ENCODE data around the gene BTD.
"Not testable (repeated sequence)": the region's sequence is repeated elsewhere in the genome, so short reads cannot be mapped to it uniquely, and the experiment has no call there.

Gene BTD

GRCh38 chr3:15581471-15582394 lies 19.8 kb upstream of the BTD start:
- H3K4me1 Mint-ChIP-seq (ENCODE audit: low read depth in 2 of 2) = peaks cover 0 to 7% of the 10 kb centered on the region in 2 donors
- H3K27me3 Mint-ChIP-seq = no peaks in the 10 kb centered on the region
- no peak overlapping the region for H3K27ac Mint-ChIP-seq
- DNase-seq = no peak
- no peaks in the 10 kb centered on the region for H3K9me3 Mint-ChIP-seq
- no peak for ATAC-seq (replicated peaks)
- peaks cover 78% of the 10 kb centered on the region for H3K36me3 Mint-ChIP-seq (ENCODE audit: insufficient read depth)
- no peak overlapping the region for H3K4me3 Mint-ChIP-seq

- no peak overlapping the region for H3K4me3 Mint-ChIP-seq
- ATAC-seq (replicated peaks) = no peak
- H3K9me3 Mint-ChIP-seq = no peaks in the 10 kb centered on the region
- H3K27ac Mint-ChIP-seq = no peak overlapping the region
- H3K4me1 Mint-ChIP-seq (ENCODE audit: low read depth in 2 of 2) = peaks cover 0 to 5% of the 10 kb centered on the region in 2 donors
- no peak for DNase-seq
- no peaks in the 10 kb centered on the region for H3K27me3 Mint-ChIP-seq
- peaks cover 78% of the 10 kb centered on the region for H3K36me3 Mint-ChIP-seq (ENCODE audit: insufficient read depth)
These were observed 16.3 kb upstream of the BTD start for GRCh38 chr3:15585111-15585845.

GRCh38 chr3:15591242-15591641 lies 10.3 kb upstream of the BTD start:
- no peak for DNase-seq
- ATAC-seq (replicated peaks) = no peak
- Mint-ChIP-seq H3K4me3 (no peak overlapping the region), H3K9me3 (no peaks in the 10 kb centered on the region), H3K4me1 (ENCODE audit: low read depth in 2 of 2) (peaks cover 0 to 3% of the 10 kb centered on the region in 2 donors), H3K27me3 (no peaks in the 10 kb centered on the region), H3K36me3 (ENCODE audit: insufficient read depth) (peaks cover 69% of the 10 kb centered on the region), H3K27ac (no peak overlapping the region)

- Mint-ChIP-seq H3K9me3 (no peaks in the 10 kb centered on the region), H3K27me3 (no peaks in the 10 kb centered on the region), H3K27ac (no peak overlapping the region), H3K4me1 (ENCODE audit: low read depth in 2 of 2) (no peaks in the 10 kb centered on the region), H3K36me3 (ENCODE audit: insufficient read depth) (peaks cover 70% of the 10 kb centered on the region), H3K4me3 (no peak overlapping the region)
- DNase-seq (no peak), ATAC-seq (replicated peaks) (no peak)
These were observed 9.6 kb upstream of the BTD start for GRCh38 chr3:15591928-15592327.

- H3K27ac Mint-ChIP-seq = no peak overlapping the region
- no peak for ATAC-seq (replicated peaks)
- H3K36me3 Mint-ChIP-seq (ENCODE audit: insufficient read depth) = peaks cover 74% of the 10 kb centered on the region
- DNase-seq = no peak
- H3K9me3 Mint-ChIP-seq = no peaks in the 10 kb centered on the region
- no peaks in the 10 kb centered on the region for H3K4me1 Mint-ChIP-seq (ENCODE audit: low read depth in 2 of 2)
- H3K4me3 Mint-ChIP-seq = no peak overlapping the region
- no peaks in the 10 kb centered on the region for H3K27me3 Mint-ChIP-seq
These were observed 8.6 kb upstream of the BTD start for GRCh38 chr3:15592968-15593367.

GRCh38 chr3:15595955-15596354 lies 5.6 kb upstream of the BTD start:
- H3K4me1 Mint-ChIP-seq (ENCODE audit: low read depth in 2 of 2) = peaks cover 22 to 28% of the 10 kb centered on the region in 2 donors
- no peaks in the 10 kb centered on the region for H3K27me3 Mint-ChIP-seq
- ATAC-seq (replicated peaks) (no peak), DNase-seq (no peak)
- no peak overlapping the region for H3K27ac Mint-ChIP-seq
- H3K9me3 Mint-ChIP-seq = no peaks in the 10 kb centered on the region
- H3K4me3 Mint-ChIP-seq = no peak overlapping the region
- peaks cover 59% of the 10 kb centered on the region for H3K36me3 Mint-ChIP-seq (ENCODE audit: insufficient read depth)

- Mint-ChIP-seq H3K27me3 (no peaks in the 10 kb centered on the region), H3K4me1 (ENCODE audit: low read depth in 2 of 2) (peaks cover 38 to 48% of the 10 kb centered on the region in 2 donors), H3K27ac (peak overlapping the region; percentile 99), H3K9me3 (no peaks in the 10 kb centered on the region), H3K36me3 (ENCODE audit: insufficient read depth) (peaks cover 46% of the 10 kb centered on the region), H3K4me3 (peak overlapping the region; percentile 100)
- ATAC-seq (replicated peaks) = peak; percentile 1
- DNase-seq = no peak
These were observed 523 bp upstream of the BTD start for GRCh38 chr3:15601046-15601398.

- H3K9me3 Mint-ChIP-seq = no peaks in the 10 kb centered on the region
- H3K27ac Mint-ChIP-seq = peak overlapping the region; percentile 99
- peaks cover 38 to 51% of the 10 kb centered on the region in 2 donors for H3K4me1 Mint-ChIP-seq (ENCODE audit: low read depth in 2 of 2)
- DNase-seq = no peak
- H3K27me3 Mint-ChIP-seq = no peaks in the 10 kb centered on the region
- H3K36me3 Mint-ChIP-seq (ENCODE audit: insufficient read depth) = peaks cover 39% of the 10 kb centered on the region
- H3K4me3 Mint-ChIP-seq = peak overlapping the region; percentile 100
- ATAC-seq (replicated peaks) = no peak
These were observed 596 bp downstream of the BTD start for GRCh38 chr3:15602146-15602536.

- H3K36me3 Mint-ChIP-seq (ENCODE audit: insufficient read depth) = peaks cover 34% of the 10 kb centered on the region
- DNase-seq; H3K27me3 Mint-ChIP-seq; ATAC-seq (replicated peaks); H3K9me3 Mint-ChIP-seq: not testable (repeated sequence)
- H3K27ac Mint-ChIP-seq = peak overlapping the region; percentile 99
- H3K4me1 Mint-ChIP-seq (ENCODE audit: low read depth in 2 of 2) = peaks cover 38 to 51% of the 10 kb centered on the region in 2 donors
- peak overlapping the region; percentile 100 for H3K4me3 Mint-ChIP-seq
These were observed 1.3 kb downstream of the BTD start for GRCh38 chr3:15602816-15603215.

- H3K27me3 Mint-ChIP-seq; H3K27ac Mint-ChIP-seq; H3K9me3 Mint-ChIP-seq; DNase-seq; ATAC-seq (replicated peaks): not testable (repeated sequence)
- H3K4me1 Mint-ChIP-seq (ENCODE audit: low read depth in 2 of 2) = peaks cover 28 to 36% of the 10 kb centered on the region in 2 donors
- peak overlapping the region in 1 of 2 donors; percentile 31 for H3K4me3 Mint-ChIP-seq
- peaks cover 25% of the 10 kb centered on the region for H3K36me3 Mint-ChIP-seq (ENCODE audit: insufficient read depth)
These were observed 3.0 kb downstream of the BTD start for GRCh38 chr3:15604584-15604983.

- Mint-ChIP-seq H3K36me3 (ENCODE audit: insufficient read depth) (peaks cover 19% of the 10 kb centered on the region), H3K27me3 (no peaks in the 10 kb centered on the region), H3K4me1 (ENCODE audit: low read depth in 2 of 2) (peaks cover 11 to 19% of the 10 kb centered on the region in 2 donors), H3K4me3 (no peak overlapping the region), H3K9me3 (no peaks in the 10 kb centered on the region), H3K27ac (no peak overlapping the region)
- DNase-seq (no peak), ATAC-seq (replicated peaks) (no peak)
These were observed 4.9 kb downstream of the BTD start for GRCh38 chr3:15606434-15606891.

GRCh38 chr3:15610082-15610759 lies 8.7 kb downstream of the BTD start:
- H3K9me3 Mint-ChIP-seq = no peaks in the 10 kb centered on the region
- ATAC-seq (replicated peaks) (no peak), DNase-seq (no peak)
- H3K36me3 Mint-ChIP-seq (ENCODE audit: insufficient read depth) = peaks cover 11% of the 10 kb centered on the region
- H3K27me3 Mint-ChIP-seq = no peaks in the 10 kb centered on the region
- no peak overlapping the region for H3K4me3 Mint-ChIP-seq
- peaks cover 2 to 8% of the 10 kb centered on the region in 2 donors for H3K4me1 Mint-ChIP-seq (ENCODE audit: low read depth in 2 of 2)
- H3K27ac Mint-ChIP-seq = no peak overlapping the region

GRCh38 chr3:15611018-15611417 lies 9.5 kb downstream of the BTD start:
- ATAC-seq (replicated peaks) = no peak
- Mint-ChIP-seq H3K4me1 (ENCODE audit: low read depth in 2 of 2) (peaks cover 2 to 8% of the 10 kb centered on the region in 2 donors), H3K27ac (no peak overlapping the region), H3K27me3 (no peaks in the 10 kb centered on the region), H3K36me3 (ENCODE audit: insufficient read depth) (peaks cover 11% of the 10 kb centered on the region), H3K9me3 (no peaks in the 10 kb centered on the region), H3K4me3 (no peak overlapping the region)
- no peak for DNase-seq
